Mammary epithelial cell (primary cell): ENCODE data around the gene FMNL1.
A peak's percentile ranks its signal among the peaks of the same experiment; 100 is the strongest.

Experiments
- CTCF ChIP-seq, 2 donors: IDR thresholded peaks in 1 of 2; conservative IDR thresholded peaks in 1 of 2; 2 replicates each; pipeline ENCODE4 v1.5.1; 2011 to 2012; ENCODE audit warnings: inconsistent platforms in 2 of 2, low read length in 2 of 2, mild to moderate bottlenecking in 2 of 2, control low read depth in 1 of 2, low read depth in 1 of 2; ENCODE audit not compliant: insufficient read depth in 1 of 2; ENCODE audit errors: extremely low read depth in 1 of 2
- EZH2 ChIP-seq: IDR thresholded peaks from 2 replicates; pipeline ENCODE4 v1.6.1; 2012; ENCODE audit warnings: low read length, inconsistent platforms, borderline replicate concordance

GRCh38 chr17:45293413-45294211 lies 71.9 kb downstream of the FMNL1 start:
- TF ChIP-seq CTCF (conservative IDR thresholded peaks at IDR 0.05 in 1 of 2, IDR thresholded peaks at IDR 0.05 in 1 of 2; ENCODE audit: extremely low read depth in 1 of 2, insufficient read depth in 1 of 2, low read depth in 1 of 2, low read length in 2 of 2): peak in 1 of 2 donors; percentile 30
- no peak for TF ChIP-seq EZH2
